Fibroblast of skin of scalp (primary cell): Measurements from ENCODE around the gene SLC5A12.
A peak's percentile ranks its signal among the peaks of the same experiment; 100 is the strongest.

Experiments
- DNase-seq: peaks from one replicate; pipeline ENCODE4 v3.0.0-alpha.2; 2013

Gene SLC5A12

GRCh38 chr11:26719289-26719973 lies 2.4 kb downstream of the SLC5A12 start:
- no peak for DNase-seq

DNA sequence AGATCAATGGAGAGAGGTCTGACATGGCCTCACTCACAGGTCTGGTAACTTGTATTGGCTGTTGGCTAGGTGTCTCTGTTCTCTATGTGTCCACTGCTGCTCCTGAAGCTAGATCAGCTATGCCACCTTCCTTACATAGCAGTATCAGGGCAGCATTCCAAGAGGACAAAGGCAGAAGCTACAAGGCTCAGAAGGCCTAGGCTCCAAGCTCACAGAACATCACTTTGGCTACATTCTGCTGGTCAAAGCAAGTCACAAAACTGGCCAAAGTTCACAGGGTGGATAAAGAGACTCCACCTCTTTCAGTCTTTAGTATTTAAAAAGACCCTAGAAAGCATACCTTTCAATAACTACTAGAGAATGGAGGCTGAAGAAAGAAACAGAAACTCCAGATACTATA lies 4.1 kb downstream of the SLC5A12 start:
- DNase-seq, result no peak

DNA sequence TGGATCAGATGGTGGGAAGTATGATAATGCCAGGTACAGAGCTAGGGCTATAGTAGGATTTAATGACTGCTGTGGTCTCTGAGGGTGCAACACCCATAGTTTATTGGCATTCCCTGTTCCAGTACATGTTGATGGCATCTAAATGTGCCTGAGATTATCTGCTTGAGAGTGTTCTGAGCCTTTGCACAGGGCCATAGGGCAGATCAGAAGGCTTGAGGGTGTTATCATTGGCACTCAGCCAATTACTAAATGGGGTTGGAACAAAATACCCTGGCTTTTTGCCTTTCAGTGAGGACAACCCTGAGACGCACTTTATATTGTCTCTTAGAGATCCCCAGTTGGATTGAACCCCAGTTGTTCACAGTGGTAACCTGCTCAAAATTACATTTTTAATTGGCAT lies 6.7 kb downstream of the SLC5A12 start:
- no peak for DNase-seq

DNA sequence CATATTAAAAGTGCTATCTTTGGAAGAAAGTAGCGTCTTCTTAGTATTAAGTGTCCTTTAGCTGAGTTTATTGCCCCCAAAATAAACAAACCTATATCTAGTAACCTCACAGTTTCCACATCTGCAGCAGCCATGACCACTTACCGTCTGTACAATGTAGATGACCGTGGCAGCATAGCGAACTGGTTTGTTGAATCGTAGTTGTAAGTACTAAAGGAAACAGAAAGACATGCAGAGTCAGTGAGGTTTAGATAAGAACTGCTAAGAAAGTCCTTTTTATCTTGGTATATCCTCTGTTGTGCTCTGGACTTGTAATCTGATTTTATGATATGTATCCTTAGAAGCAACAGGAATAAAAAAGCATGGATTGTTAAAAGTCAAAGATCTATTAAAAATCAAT lies 9.4 kb downstream of the SLC5A12 start:
- DNase-seq, result no peak

DNA sequence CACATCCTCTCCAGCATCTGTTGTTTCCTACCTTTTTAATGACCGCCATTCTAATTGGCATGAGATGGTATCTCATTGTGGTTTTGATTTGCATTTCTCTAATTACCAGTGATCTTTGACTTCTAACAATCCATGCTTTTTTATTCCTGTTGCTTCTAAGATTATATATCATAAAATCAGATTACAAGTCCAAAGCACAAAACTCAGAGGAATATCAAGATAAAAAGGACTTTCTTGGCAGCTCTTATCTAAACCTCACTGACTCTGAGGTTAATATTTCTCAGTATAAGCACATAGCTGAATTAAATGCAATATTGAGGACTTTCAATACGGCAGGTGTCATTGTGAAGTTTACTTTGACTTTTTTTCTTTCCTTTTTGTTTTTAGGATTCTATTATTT lies 11.4 kb downstream of the SLC5A12 start:
- no peak for DNase-seq

DNA sequence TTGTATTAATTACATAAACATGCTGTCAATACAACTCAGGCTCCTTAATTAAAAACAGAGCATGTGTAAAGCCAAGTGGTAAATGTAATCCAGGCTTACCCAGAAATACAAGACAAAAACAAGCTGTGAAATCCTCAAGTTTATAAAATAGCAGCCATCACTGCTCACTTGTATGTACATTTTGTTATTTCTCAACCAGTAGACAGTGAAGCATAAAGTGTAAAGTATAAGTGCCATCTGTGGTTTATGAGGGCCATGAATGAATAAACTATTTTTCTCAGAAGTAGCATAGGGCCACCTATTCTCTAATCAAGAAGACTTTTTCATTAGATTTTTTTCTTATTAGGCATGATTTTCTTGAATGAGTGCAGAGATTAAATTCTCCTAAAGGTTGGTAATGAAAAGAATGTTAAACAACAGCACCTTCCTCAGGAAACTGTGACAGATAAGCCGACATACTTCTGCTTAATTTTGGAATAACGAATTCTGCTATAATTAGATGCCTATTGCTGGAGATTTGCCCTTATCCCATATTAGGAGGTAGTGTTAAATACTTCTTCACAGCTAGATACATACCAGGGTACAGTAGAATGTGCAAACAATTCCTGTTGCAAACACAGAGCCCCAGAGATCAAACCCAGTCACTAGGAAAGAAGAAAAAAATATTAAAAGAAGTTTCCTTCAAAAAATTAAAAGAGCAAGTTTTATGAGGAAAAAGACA lies 13.0 kb downstream of the SLC5A12 start:
- DNase-seq, result peak; percentile 34

DNA sequence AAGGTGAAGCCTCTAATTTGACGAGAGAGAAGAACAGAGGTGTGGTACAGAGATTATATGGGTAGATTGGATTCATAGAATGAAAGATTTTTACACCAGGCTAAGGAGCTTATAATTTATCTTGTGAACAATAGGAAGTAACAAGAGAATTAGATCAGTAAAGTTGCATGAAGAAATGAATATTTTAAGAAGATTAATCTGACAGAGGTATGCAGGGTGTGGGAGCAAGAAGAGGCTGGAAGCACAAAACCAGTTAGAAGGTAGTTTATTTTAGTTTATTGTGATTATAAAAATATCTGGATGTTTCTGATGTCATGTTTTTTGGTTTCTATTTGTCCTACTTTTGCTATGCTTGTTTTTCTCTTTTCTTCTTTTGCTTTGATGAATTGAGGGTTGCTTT lies 15.7 kb downstream of the SLC5A12 start:
- no peak for DNase-seq

GRCh38 chr11:26704249-26704648 lies 17.6 kb downstream of the SLC5A12 start:
- no peak for DNase-seq

DNA sequence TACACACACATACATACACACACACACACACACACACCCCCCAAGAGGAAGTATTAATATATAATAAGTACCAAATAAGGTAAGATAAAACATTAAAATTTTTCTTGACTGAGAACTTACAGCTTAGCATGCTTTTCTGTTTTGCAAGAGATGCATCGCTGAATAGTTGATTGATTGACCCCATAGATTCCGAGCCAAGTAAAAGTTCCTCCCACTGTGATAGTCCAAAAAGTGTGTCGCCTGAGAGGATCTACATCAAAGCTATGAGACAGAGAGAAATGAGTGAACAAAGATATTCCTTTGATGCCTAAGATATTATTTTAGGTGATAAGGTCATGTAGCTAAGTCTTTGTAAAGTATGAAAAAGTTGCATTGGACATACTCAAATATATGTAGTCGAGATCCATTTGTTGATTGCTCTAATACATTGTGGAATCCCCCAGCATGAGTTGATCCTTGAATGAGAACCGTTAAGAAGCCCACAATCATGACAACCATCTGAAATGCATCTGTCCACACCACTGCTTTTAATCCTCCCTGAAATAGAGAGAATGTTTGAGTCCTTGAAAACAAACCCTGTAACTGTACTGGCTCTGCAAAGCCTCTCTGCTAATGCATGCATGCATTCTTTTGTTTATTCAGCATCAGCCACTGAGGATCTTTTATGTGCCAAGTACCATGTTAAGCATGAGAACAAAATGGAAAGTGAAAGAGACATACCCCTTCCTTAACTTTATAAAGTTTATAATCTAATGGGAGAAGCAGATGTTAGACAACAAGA lies 18.3 kb downstream of the SLC5A12 start:
- DNase-seq, result no peak

DNA sequence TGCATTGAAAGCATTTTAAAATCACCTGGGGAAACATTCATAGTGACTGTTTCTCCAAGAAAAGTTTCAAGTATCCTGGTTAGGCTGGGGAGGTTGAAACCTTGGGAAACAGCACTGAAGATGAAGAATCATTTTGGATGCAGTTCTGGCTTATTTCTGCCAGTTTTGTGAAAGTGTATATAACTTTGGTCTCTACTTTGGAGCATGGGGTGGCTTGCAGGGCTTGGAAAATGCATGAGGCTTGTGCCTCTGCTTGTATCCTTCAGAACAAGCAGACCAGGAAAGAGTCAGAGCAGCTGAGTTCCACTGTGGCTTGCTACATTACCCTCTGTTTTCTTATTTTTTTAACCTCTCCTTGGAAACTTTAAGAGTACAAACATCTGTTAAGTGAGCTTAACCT lies 19.5 kb downstream of the SLC5A12 start:
- DNase-seq, result no peak

DNA sequence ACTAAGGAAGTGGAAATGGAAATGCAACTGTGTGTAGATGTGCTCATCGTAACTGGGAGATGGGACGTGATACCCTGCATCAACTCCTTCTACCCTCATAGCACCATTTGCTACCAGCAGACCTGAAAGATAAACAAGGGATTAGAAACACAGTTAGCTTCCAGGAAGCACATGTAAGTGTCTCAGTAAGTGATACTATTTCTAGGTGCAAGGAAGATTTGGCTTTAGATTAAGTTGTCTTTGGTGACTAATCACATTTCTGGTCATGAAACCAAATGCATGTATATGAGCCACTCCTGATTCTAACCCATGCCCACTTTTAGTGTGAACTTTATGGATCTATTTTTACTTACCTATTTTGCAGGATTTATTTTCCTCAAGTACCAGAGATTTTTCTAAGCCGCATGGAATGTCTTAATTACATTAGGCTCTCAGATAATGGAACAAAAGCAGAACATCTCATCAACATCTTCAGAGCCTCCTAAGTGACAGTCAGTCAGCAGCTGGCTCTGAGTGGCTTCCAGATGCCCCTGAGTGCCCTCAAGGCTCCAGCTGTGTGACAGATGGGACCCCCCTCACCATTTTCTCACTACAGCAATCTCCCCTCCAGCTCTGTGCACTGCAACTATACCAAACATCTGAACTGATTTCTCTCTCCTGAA lies 21.2 kb downstream of the SLC5A12 start:
- no peak for DNase-seq

DNA sequence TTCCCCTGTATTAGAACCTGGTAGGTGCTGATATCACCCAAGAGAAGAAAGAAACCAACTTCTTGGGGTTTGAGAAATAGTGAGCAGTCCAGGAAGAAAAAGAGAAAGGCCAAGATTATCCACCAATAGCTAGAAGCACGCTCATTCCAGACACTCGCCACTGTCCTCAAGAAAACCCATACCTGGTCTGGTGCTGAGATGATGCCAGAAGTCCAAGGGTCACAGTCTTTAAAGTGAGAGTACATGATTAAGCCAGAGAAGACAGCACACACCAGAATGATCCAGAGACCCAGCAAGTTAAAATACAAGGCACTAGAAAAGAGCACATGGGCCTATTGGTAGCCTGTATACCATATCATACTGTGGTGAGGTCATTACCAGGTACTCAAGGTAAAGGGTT lies 23.6 kb downstream of the SLC5A12 start:
- no peak for DNase-seq

DNA sequence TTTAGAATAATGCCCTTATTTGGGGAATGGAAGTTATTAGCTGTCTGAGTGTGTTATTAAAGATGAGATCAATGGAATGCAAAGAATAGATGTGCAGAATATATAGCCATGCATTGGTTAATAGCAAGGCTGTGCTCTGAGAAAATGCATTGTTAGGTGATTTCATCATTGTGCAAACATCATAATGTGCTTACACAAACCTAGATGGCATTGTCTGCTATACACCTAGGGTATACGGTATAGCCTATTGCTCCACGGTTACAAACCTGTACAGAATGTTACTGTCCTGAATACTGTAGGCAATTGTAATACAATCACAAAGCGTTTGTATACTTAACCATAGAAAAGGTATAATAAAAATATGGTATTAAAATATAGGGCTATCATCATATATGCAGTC lies 25.5 kb downstream of the SLC5A12 start:
- DNase-seq, result no peak

GRCh38 chr11:26688701-26689100 lies 33.2 kb downstream of the SLC5A12 start:
- DNase-seq, result no peak

DNA sequence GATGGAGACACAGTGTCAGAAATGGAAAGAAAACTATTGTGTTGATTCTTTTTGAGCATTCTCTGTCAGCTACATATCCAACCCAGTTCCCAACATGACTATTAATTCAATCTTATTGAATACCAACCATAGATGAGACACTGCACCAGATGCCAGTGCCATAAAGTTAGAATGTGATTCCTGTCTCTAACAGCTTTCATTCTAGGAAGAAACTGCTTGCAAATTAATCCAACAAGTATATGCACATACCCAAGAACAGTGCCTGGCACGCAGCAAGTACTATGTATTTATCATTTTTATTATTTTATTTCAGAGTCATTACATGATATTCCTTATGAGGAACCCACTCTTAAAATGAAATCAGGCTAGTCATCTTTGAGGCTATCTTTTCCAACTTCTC lies 34.5 kb downstream of the SLC5A12 start:
- no peak for DNase-seq

- no peak for DNase-seq
Observed at GRCh38 chr11:26677566-26677965, 44.3 kb downstream of the SLC5A12 start.

- DNase-seq, result no peak
Observed at GRCh38 chr11:26676641-26677040, 45.2 kb downstream of the SLC5A12 start.

DNA sequence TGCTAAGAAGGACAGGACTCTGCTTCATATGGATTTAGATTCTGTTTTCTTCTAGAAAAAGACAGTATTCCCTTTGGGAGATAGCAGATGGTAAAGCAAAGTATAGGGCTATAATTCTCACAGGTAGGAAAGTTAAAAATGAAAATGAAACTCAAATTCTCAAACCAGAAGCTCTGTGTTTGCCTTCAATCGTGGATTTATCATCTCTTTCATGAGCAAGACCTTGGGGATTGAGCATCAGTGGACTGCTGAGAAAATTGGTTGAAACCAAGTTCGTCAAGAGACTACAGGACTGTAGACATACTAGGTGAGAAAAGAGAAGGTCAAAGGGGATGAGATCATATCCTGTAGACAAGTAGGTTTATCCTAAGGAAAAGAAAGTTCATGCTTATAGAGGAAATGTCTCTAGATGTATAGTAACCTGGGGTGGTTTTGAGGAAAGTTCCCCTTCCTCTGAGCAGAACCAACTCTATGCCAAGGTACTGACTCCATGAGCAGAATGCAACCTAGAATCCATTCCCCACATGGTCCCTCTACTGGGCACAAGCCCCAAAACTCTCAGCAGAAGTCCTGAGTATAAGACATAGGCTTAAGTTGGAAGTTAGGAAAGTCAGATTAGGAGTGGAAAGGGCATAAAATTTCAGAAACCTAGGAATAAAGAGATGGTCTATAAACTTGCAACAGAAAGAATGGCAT lies 46.5 kb downstream of the SLC5A12 start:
- DNase-seq, result no peak

DNA sequence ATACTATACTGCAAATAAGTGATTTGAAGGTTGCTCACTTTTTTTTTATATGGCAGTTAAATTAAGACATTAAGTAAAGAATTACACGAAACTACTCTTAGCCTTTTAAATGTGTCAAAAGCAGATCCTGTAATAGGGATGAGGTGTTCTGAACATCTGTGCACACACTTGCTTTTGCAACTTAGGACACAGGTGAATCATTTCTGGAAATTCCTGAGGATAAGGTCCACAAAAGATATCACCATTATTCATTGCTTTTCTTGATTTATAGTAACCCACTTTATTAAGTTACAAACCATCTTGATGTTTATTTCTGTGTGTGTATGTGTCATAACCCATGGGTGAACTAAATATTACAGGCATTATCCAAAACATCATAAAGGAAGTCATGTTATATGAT lies 55.9 kb downstream of the SLC5A12 start:
- DNase-seq, result no peak

DNA sequence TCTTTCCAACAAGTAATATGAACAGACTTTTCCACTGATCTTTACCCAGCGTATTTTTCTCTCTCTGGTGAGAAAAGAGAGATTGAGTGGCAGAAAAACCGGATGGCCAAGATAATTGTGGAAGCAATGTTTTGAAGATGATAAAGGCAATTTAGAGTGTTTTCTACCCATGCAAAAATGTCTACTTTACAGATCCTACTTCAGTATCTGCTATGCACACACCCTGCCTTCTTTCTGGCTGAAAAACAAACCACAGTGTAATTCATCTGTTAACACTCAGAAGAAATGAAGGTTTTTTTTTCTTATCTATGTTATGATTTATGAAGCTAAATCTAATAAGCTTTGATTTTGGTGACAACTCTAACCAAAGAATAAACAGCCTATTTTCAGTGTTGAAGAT lies 56.8 kb downstream of the SLC5A12 start:
- no peak for DNase-seq

GRCh38 chr11:26662916-26663315 lies 58.9 kb downstream of the SLC5A12 start:
- DNase-seq, result no peak

DNA sequence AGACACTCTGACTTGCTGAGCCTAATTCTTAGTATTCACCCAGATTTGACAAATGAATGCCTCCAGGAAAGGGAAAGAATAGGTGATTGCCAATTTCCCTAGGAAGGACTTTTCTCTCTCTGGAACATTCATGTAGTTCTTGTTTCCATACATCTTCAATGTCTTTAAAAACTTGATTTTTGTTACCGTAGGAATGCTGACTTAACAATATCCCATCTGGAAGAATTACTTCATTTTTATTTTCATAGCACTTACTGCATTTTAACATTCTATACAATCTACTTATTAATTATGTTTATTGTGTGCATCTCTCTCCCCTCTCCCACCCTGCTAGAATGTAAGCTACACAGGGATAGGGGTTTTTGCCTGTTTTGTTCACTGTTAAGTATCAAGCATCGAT lies 66.6 kb downstream of the SLC5A12 start:
- no peak for DNase-seq

GRCh38 chr11:26651916-26652315 lies 69.9 kb downstream of the SLC5A12 start:
- DNase-seq, result no peak
